K562 (cell line): ENCODE results near the gene MBOAT7. TPM values are rescaled to one million over a fixed set of nuclear protein-coding genes. Genes with fewer than 3 reads are reported as not detected.

Source experiments
- BRD4 ChIP-seq: fragments of 200-600 bp; sonication (generic); IDR thresholded peaks from 2 replicates; pipeline ENCODE4 v1.6.1; 2017; ENCODE audit warnings: inconsistent platforms
- CHD7 ChIP-seq: fragments of 200-600 bp; sonication (generic); IDR thresholded peaks from one replicate; pipeline ENCODE4 v1.6.1; 2012; ENCODE audit warnings: mild to moderate bottlenecking, low read depth, low read length, inconsistent platforms
- FOXP4 ChIP-seq: sonication (generic); formaldehyde crosslinking; IDR thresholded peaks from 2 replicates; pipeline ENCODE4 v1.8.0; 2022; ENCODE audit warnings: mild to moderate bottlenecking, missing genetic modification reagents, borderline replicate concordance
- GATAD2B ChIP-seq: fragments of 450-650 bp; IDR thresholded peaks from 2 replicates; pipeline ENCODE4 v1.6.1; 2017; ENCODE audit warnings: mild to moderate bottlenecking, borderline replicate concordance
- NEUROD1 ChIP-seq: fragments of 150-350 bp; IDR thresholded peaks from 2 replicates; pipeline ENCODE4 v1.6.1; 2014; ENCODE audit warnings: borderline replicate concordance, low read length, low read depth; ENCODE audit not compliant: partially characterized antibody
- ZBTB33 ChIP-seq: sonication (generic); formaldehyde crosslinking; IDR thresholded peaks from 2 replicates; pipeline ENCODE4 v1.8.1; 2023; ENCODE audit warnings: mild to moderate bottlenecking, missing genetic modification reagents
- ZFX ChIP-seq: sonication (generic); formaldehyde crosslinking; IDR thresholded peaks from 2 replicates; pipeline ENCODE4 v1.8.0; 2022; ENCODE audit warnings: mild to moderate bottlenecking, missing genetic modification reagents, moderate library complexity
- polyA plus RNA-seq, 8 experiments: library from polyadenylated mRNA; depleted of rRNA in 4 of 8; stranded (reverse) in 5 of 8; unstranded in 3 of 8; fragments of >200 nt; fragmentation: Nextera tagmentation in 2 of 8; fragmentation: Illumina TruSeq in 1 of 8; extraction: Ambion mirVana in 2 of 8; extraction: Trizol in 1 of 8; gene quantifications; 2 replicates each; pipeline versions ENCODE4 v1.2.1 to v1.2.3, GENCODE V29; 2011 to 2014; ENCODE audit warnings: inconsistent platforms in 1 of 8, missing spikeins in 1 of 8
- total RNA-seq, 7 experiments: library from RNA; depleted of rRNA in 6 of 7; stranded (reverse); fragments of >200 nt in 6 of 7; fragmentation: Illumina TruSeq in 2 of 7; extraction: Trizol in 2 of 7; gene quantifications; 2 replicates each; pipeline versions ENCODE4 v1.2.1 to v1.2.3, GENCODE V29; 2011 to 2021; ENCODE audit warnings: low replicate concordance in 1 of 7

MBOAT7 gene
- total and polyA plus RNA-seq, 9 of the 15 experiments (the other 6 are each of a cell fraction or from before 2014, with no cell fraction given): 1.4 to 153 (median 56.1) TPM

- TF ChIP-seq CHD7: no peak
- peak; percentile 99 for TF ChIP-seq NEUROD1
- no peak for TF ChIP-seq GATAD2B
- no peak for TF ChIP-seq BRD4
- no peak for TF ChIP-seq ZBTB33 (CRISPR knock-in tag)
- TF ChIP-seq FOXP4 (CRISPR knock-in tag): no peak
- TF ChIP-seq ZFX (CRISPR knock-in tag): peak; percentile 4; the same call in 1 of the 2 replicates
Observed at GRCh38 chr19:54159352-54160181, 29.8 kb downstream of the MBOAT7 start, which contains the start of gene LENG1 (continued).
